Chondrocyte (in vitro differentiated cells): Measurements from ENCODE around the gene SEPTIN12. TPM values are rescaled to one million over a fixed set of nuclear protein-coding genes. Genes with fewer than 3 reads are reported as not detected.

Experiments used
- DNase-seq: peaks from one replicate; pipeline ENCODE4 v3.0.0; 2021; ENCODE audit warnings: mixed read lengths, low spot score
- H3K27ac Mint-ChIP-seq: one replicate; pipeline ENCODE4 v1.8.0; 2021; ENCODE audit warnings: mild to moderate bottlenecking, moderate library complexity, mixed read lengths; ENCODE audit not compliant: unreplicated experiment
- H3K27me3 Mint-ChIP-seq: 2 replicates; pipeline ENCODE4 v1.8.0; 2021; ENCODE audit warnings: low read depth, mixed read lengths
- H3K36me3 Mint-ChIP-seq: 2 replicates; pipeline ENCODE4 v1.8.0; 2021; ENCODE audit warnings: low read depth, mixed read lengths
- H3K4me1 Mint-ChIP-seq: 2 replicates; pipeline ENCODE4 v1.8.0; 2021; ENCODE audit warnings: low read depth, mild to moderate bottlenecking, mixed read lengths
- H3K4me3 Mint-ChIP-seq: one replicate; pipeline ENCODE4 v1.8.0; 2021; ENCODE audit warnings: mild to moderate bottlenecking, moderate library complexity, mixed read lengths; ENCODE audit not compliant: unreplicated experiment
- H3K9me3 Mint-ChIP-seq: 2 replicates; pipeline ENCODE4 v1.8.0; 2021; ENCODE audit warnings: low read depth, mixed read lengths
- CTCF ChIP-seq: fragments of 200-600 bp; sonication (generic); IDR thresholded peaks from 2 replicates; pipeline ENCODE4 v1.5.0; 2021; ENCODE audit warnings: antibody characterized with exemption, mild to moderate bottlenecking, moderate library complexity
- total RNA-seq: library from RNA; stranded (reverse); gene quantifications from 3 replicates; pipeline ENCODE4 v1.2.1, GENCODE V29; 2021

Gene SEPTIN12
- total RNA-seq, 1 donor from 2014 or later = not detected

- no peaks in the 10 kb centered on the region for H3K27me3 Mint-ChIP-seq
- H3K27ac Mint-ChIP-seq = no peak overlapping the region
- no peak for DNase-seq
- no peak overlapping the region for H3K4me3 Mint-ChIP-seq
- peaks cover 5% of the 10 kb centered on the region for H3K9me3 Mint-ChIP-seq
- no peaks in the 10 kb centered on the region for H3K4me1 Mint-ChIP-seq
- H3K36me3 Mint-ChIP-seq = peaks cover 32% of the 10 kb centered on the region
- no peak for TF ChIP-seq CTCF
These were observed 27.8 kb downstream of the SEPTIN12 start for GRCh38 chr16:4760221-4760910.

- H3K27me3 Mint-ChIP-seq = no peaks in the 10 kb centered on the region
- H3K9me3 Mint-ChIP-seq = peaks cover 5% of the 10 kb centered on the region
- no peak overlapping the region for H3K4me3 Mint-ChIP-seq
- no peak overlapping the region for H3K27ac Mint-ChIP-seq
- DNase-seq = no peak
- TF ChIP-seq CTCF = no peak
- peaks cover 31% of the 10 kb centered on the region for H3K36me3 Mint-ChIP-seq
- no peaks in the 10 kb centered on the region for H3K4me1 Mint-ChIP-seq
These were observed 32.5 kb downstream of the SEPTIN12 start for GRCh38 chr16:4755687-4756086.

GRCh38 chr16:4754865-4755264 is 33.3 kb downstream of the SEPTIN12 start:
- peaks cover 5% of the 10 kb centered on the region for H3K9me3 Mint-ChIP-seq
- H3K27ac Mint-ChIP-seq = no peak overlapping the region
- no peak overlapping the region for H3K4me3 Mint-ChIP-seq
- H3K36me3 Mint-ChIP-seq = peaks cover 29% of the 10 kb centered on the region
- no peaks in the 10 kb centered on the region for H3K4me1 Mint-ChIP-seq
- no peaks in the 10 kb centered on the region for H3K27me3 Mint-ChIP-seq
- TF ChIP-seq CTCF = no peak
- no peak for DNase-seq

- H3K9me3 Mint-ChIP-seq = peaks cover 5% of the 10 kb centered on the region
- no peak for DNase-seq
- H3K27ac Mint-ChIP-seq = no peak overlapping the region
- no peak overlapping the region for H3K4me3 Mint-ChIP-seq
- peaks cover 17% of the 10 kb centered on the region for H3K36me3 Mint-ChIP-seq
- H3K4me1 Mint-ChIP-seq = no peaks in the 10 kb centered on the region
- H3K27me3 Mint-ChIP-seq = no peaks in the 10 kb centered on the region
- TF ChIP-seq CTCF = no peak
These were observed 34.9 kb downstream of the SEPTIN12 start for GRCh38 chr16:4753227-4753626.

- DNase-seq = no peak
- Mint-ChIP-seq H3K36me3 (peaks cover 17% of the 10 kb centered on the region), H3K27me3 (no peaks in the 10 kb centered on the region), H3K9me3 (peaks cover 5% of the 10 kb centered on the region), H3K4me3 (no peak overlapping the region), H3K4me1 (no peaks in the 10 kb centered on the region), H3K27ac (no peak overlapping the region)
- TF ChIP-seq CTCF = no peak
These were observed 35.6 kb downstream of the SEPTIN12 start for GRCh38 chr16:4752351-4753100.
